Adrenal gland (tissue), 12 donors: ENCODE results near the gene HNRNPU. TPM values are rescaled to one million over a fixed set of nuclear protein-coding genes. Genes with fewer than 3 reads are reported as not detected.

Experiments used
- DNase-seq, 7 donors: peaks; one replicate each; pipeline ENCODE4 v3.0.0-alpha.2; 2019 to 2020
- H3K27ac ChIP-seq, 5 donors: fragments of 200-600 bp; sonication (generic) in 4 of 5; 1 replicate in 3 of 5; 2 replicates in 2 of 5; pipeline versions ENCODE4 v1.5.1 to v1.8.0; 2016 to 2020; ENCODE audit warnings: mild to moderate bottlenecking in 1 of 5
- H3K27me3 ChIP-seq: fragments of 200-600 bp; 2 replicates; pipeline ENCODE4 v1.8.0; 2021
- H3K36me3 ChIP-seq, 2 donors: fragments of 200-600 bp; replicated peaks in 1 of 2; 1 replicate in 1 of 2; 2 replicates in 1 of 2; pipeline versions ENCODE4 v1.5.1 to v1.8.0; 2018 to 2022
- H3K4me1 ChIP-seq, 2 donors: fragments of 200-600 bp; replicated peaks in 1 of 2; 1 replicate in 1 of 2; 2 replicates in 1 of 2; pipeline versions ENCODE4 v1.5.1 to v1.8.0; 2018 to 2021
- H3K4me3 ChIP-seq, 4 donors: fragments of 200-600 bp; sonication (generic) in 3 of 4; one replicate each; pipeline ENCODE4 v1.5.1; 2016 to 2018
- H3K9me3 ChIP-seq, 3 donors: fragments of 200-600 bp; sonication (generic) in 1 of 3; replicated peaks in 1 of 3; 1 replicate in 2 of 3; 2 replicates in 1 of 3; pipeline versions ENCODE4 v1.5.1 to v1.8.0; 2016 to 2021
- CTCF ChIP-seq, 6 experiments: fragments of 450-650 bp in 4 of 6; fragments of 200-600 bp in 2 of 6; sonication (generic) in 1 of 6; IDR thresholded peaks; 1 replicate in 5 of 6; 2 replicates in 1 of 6; pipeline versions ENCODE4 v1.5.1 to v1.8.0; 2016 to 2021; ENCODE audit warnings: antibody characterized with exemption in 6 of 6, mild to moderate bottlenecking in 2 of 6, moderate library complexity in 1 of 6
- POLR2A ChIP-seq, 2 donors: fragments of 450-650 bp; IDR thresholded peaks; one replicate each; pipeline ENCODE4 v1.6.1; 2017; ENCODE audit warnings: antibody characterized with exemption in 2 of 2, mild to moderate bottlenecking in 2 of 2, moderate library complexity in 1 of 2
- WGBS, 4 donors: extraction: QIAGEN DNeasy Blood & Tissue Kit in 2 of 4; methylation state at CpG; one replicate each; pipeline versions ENCODE4 v1.1.5 to v1.1.7; 2013 to 2017; 5-methylcytosine and 5-hydroxymethylcytosine counted together
- intact Hi-C, 2 donors: fragments of 100-400 bp; cut with DNase I; formaldehyde crosslinking; loops; one replicate each; pipeline versions ENCODE4 v1.14.1 to v1.15.0; 2022 to 2023
- polyA plus RNA-seq, 3 donors: library from polyadenylated mRNA; stranded (reverse); fragments of 200-250 nt in 2 of 3; fragments of 350-450 nt in 1 of 3; fragmentation: Illumina TruSeq in 1 of 3; extraction: RNeasy Lipid Tissue Mini Kit (QIAGEN cat#74804) in 1 of 3; gene quantifications; one replicate each; pipeline ENCODE4 v1.2.3, GENCODE V29; 2013 to 2014
- total RNA-seq, 9 donors: library from RNA; depleted of rRNA in 4 of 9; stranded (reverse); fragments of >200 nt in 4 of 9; fragments of 120-200 nt in 1 of 9; fragmentation: NEBNext Ultra II Directional in 1 of 9; extraction: Animal tissue kit (Norgen Biotek cat#: 25700) in 1 of 9; gene quantifications; one replicate each; pipeline versions ENCODE4 v1.1.0 to v1.2.4, GENCODE V29; 2013 to 2023
- donor health status: healthy with polysubstance abuse.
- donor health status: Bipolar disorder and iron deficiency.
- donor health status: DM: yes; HTN: yes; CAD: no.
- donor health status: DM: no; HTN: no; CAD: no.
- donor health status: DM: no; HTN: no; CAD: no.
- donor health status: DM: yes; HTN: yes; CAD: no.

HNRNPU gene
- total and polyA plus RNA-seq, 12 donors, result 141 to 397 (median 253) TPM

DNA sequence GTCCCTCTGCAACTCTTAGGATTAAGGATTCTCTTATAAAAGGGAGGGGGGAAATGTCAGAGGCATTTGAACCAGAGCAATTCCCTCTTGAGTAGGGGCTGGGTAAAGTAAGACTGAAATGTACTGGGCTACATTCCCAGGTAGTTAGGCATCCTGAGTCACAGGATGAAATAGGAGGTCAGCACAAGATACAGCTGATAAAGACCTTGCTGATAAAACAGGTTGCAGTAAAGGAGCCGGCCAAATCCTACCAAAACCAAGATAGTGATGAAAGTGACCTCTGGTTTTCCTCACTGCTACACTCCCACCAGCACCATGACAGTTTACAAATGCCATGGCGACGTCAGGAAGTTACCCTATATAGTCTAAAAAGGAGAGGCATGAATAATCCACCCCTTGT, 43.2 kb downstream of the HNRNPU start:
- Histone ChIP-seq H3K9me3 (no peaks in the 10 kb centered on the region), H3K27me3 (no peaks in the 10 kb centered on the region), H3K27ac (peak overlapping the region in 3 of 5 donors; percentile 7 to 62 (median 17)), H3K4me1 (peaks cover 0 to 5% of the 10 kb centered on the region in 2 donors), H3K36me3 (no peaks in the 10 kb centered on the region), H3K4me3 (no peak overlapping the region)
- no peak for TF ChIP-seq POLR2A (IDR thresholded peaks at IDR 0.05)
- no peak for TF ChIP-seq CTCF (IDR thresholded peaks at IDR 0.05)
- intact Hi-C loops, result no loop called here
- 31 to 59% (median 40%) methylated on average over 3 of the region's 3 CpGs for WGBS, 4 donors
- DNase-seq, result peak in 4 of 7 donors; percentile 42 to 70 (median 56)

DNA sequence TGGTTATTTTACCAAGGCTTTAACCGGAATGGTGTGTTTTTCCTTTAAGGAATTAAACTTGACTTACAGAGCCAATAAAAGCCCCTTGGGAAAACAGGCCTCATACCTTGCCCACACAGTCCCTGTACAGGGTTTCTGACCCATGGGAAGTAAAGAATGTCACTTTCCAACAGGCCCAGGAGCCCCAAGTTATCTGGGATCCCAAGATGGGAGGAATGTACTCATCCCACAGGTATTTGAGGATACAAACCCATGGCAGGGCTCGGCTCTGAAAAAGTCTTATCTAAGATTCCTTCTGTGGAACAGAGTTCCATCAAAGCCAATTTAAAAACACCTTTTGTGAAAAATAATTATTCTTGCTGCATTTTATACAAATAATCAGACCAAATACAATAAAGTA, 44.2 kb downstream of the HNRNPU start:
- peaks cover 0 to 5% of the 10 kb centered on the region in 2 donors for H3K4me1 ChIP-seq
- H3K27ac ChIP-seq, result no peak overlapping the region
- no peak overlapping the region for H3K4me3 ChIP-seq
- no peak for TF ChIP-seq CTCF (IDR thresholded peaks at IDR 0.05)
- no peak for TF ChIP-seq POLR2A (IDR thresholded peaks at IDR 0.05)
- no peaks in the 10 kb centered on the region for H3K36me3 ChIP-seq
- intact Hi-C loops, result no loop called here
- H3K27me3 ChIP-seq, result no peaks in the 10 kb centered on the region
- no peaks in the 10 kb centered on the region for H3K9me3 ChIP-seq
- 81 to 92% (median 84%) methylated on average over 2 of the region's 2 CpGs for WGBS, 4 donors
- DNase-seq, result no peak

DNA sequence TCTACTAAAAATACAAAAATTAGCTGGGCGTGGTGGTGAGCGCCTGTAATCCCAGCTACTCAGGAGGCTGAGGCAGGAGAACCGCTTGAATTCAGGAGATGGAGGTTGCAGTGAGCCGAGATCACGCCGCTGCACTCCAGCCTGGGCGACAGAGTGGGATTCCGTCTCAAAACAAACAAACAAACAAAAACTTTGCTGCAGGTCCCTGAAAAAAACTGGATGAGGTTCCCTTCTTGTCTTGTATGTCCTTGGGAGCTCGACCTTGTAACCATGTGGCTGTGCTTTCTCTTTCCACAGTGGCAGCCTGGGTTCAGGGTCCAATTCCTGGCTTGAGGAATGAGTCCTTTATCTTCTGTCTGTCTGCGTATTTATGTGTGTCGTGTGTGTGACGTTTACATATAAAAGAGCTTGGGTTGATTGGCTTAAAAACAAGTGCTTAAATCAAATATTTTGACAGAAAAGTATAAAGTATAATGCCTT, 46.9 kb downstream of the HNRNPU start:
- no peaks in the 10 kb centered on the region for H3K9me3 ChIP-seq
- H3K36me3 ChIP-seq, result no peaks in the 10 kb centered on the region
- no peaks in the 10 kb centered on the region for H3K27me3 ChIP-seq
- DNase-seq, result peak; percentile 50 to 74 (median 57)
- 64 to 75% (median 69%) methylated on average over 12 of the region's 12 CpGs for WGBS, 4 donors
- TF ChIP-seq CTCF (IDR thresholded peaks at IDR 0.05) (no peak), POLR2A (IDR thresholded peaks at IDR 0.05) (no peak)
- peak overlapping the region in 2 of 5 donors; percentile 1 to 17 for H3K27ac ChIP-seq
- H3K4me1 ChIP-seq, result peaks cover 0 to 5% of the 10 kb centered on the region in 2 donors
- no peak overlapping the region for H3K4me3 ChIP-seq
- intact Hi-C loops, result no loop called here

GRCh38 chr1:244815600-244816099, 48.7 kb downstream of the HNRNPU start:
- H3K27ac ChIP-seq, result no peak overlapping the region
- H3K9me3 ChIP-seq, result no peaks in the 10 kb centered on the region
- H3K36me3 ChIP-seq, result no peaks in the 10 kb centered on the region
- peak in 1 of 7 donors; percentile 26 for DNase-seq
- no peaks in the 10 kb centered on the region for H3K27me3 ChIP-seq
- 48 to 66% (median 55%) methylated on average over 15 of the region's 15 CpGs for WGBS, 4 donors
- intact Hi-C loops, result no loop called here
- peaks cover 0 to 5% of the 10 kb centered on the region in 2 donors for H3K4me1 ChIP-seq
- H3K4me3 ChIP-seq, result peak overlapping the region in 1 of 4 donors; percentile 27
- TF ChIP-seq POLR2A (IDR thresholded peaks at IDR 0.05) (no peak), CTCF (IDR thresholded peaks at IDR 0.05) (no peak)
